Left forelimb (tissue), 1 donor: ENCODE measurements around the gene FEZ2.

Source experiments
- DNase-seq: peaks from one replicate; pipeline ENCODE4 v3.0.0-alpha.2; 2018; ENCODE audit warnings: low spot score

Gene FEZ2

GRCh38 chr2:36561237-36561944 lies 36.6 kb downstream of the FEZ2 start:
- DNase-seq = no peak

GRCh38 chr2:36560726-36561125 lies 37.2 kb downstream of the FEZ2 start:
- no peak for DNase-seq

- DNase-seq = no peak
Measured at GRCh38 chr2:36559221-36559942, 38.6 kb downstream of the FEZ2 start.

- no peak for DNase-seq
Measured at GRCh38 chr2:36556842-36557241, 41.1 kb downstream of the FEZ2 start.

GRCh38 chr2:36555789-36556188 lies 42.2 kb downstream of the FEZ2 start:
- no peak for DNase-seq

GRCh38 chr2:36554531-36554930 lies 43.4 kb downstream of the FEZ2 start:
- DNase-seq = no peak

- no peak for DNase-seq
Measured at GRCh38 chr2:36553683-36554082, 44.3 kb downstream of the FEZ2 start.

- no peak for DNase-seq
Measured at GRCh38 chr2:36550006-36550405, 48.0 kb downstream of the FEZ2 start.

- no peak for DNase-seq
Measured at GRCh38 chr2:36549165-36549574, 48.8 kb downstream of the FEZ2 start.

GRCh38 chr2:36547906-36548305 lies 50.1 kb downstream of the FEZ2 start:
- DNase-seq = no peak

- DNase-seq = no peak
Measured at GRCh38 chr2:36545871-36546416, 52.0 kb downstream of the FEZ2 start.

- DNase-seq = no peak
Measured at GRCh38 chr2:36544638-36545338, 53.2 kb downstream of the FEZ2 start.

GRCh38 chr2:36541891-36542595 lies 55.9 kb downstream of the FEZ2 start:
- no peak for DNase-seq

GRCh38 chr2:36540986-36541754 lies 56.8 kb downstream of the FEZ2 start:
- no peak for DNase-seq

- no peak for DNase-seq
Measured at GRCh38 chr2:36539631-36540030, 58.3 kb downstream of the FEZ2 start.

- no peak for DNase-seq
Measured at GRCh38 chr2:36538335-36538734, 59.6 kb downstream of the FEZ2 start.

GRCh38 chr2:36536776-36537175 lies 61.2 kb downstream of the FEZ2 start:
- DNase-seq = no peak

- no peak for DNase-seq
Measured at GRCh38 chr2:36535099-36535498, 62.9 kb downstream of the FEZ2 start.

GRCh38 chr2:36534275-36534799 lies 63.6 kb downstream of the FEZ2 start:
- DNase-seq = no peak

- DNase-seq = no peak
Measured at GRCh38 chr2:36530983-36531354, 67.0 kb downstream of the FEZ2 start.
